Measurements from ENCODE around the gene TNS3. TPM values are rescaled to one million over a fixed set of nuclear protein-coding genes. Genes with fewer than 3 reads are reported as not detected.
A peak's percentile ranks its signal among the peaks of the same experiment; 100 is the strongest.

The TNS3 gene
- total and polyA plus RNA-seq, 9 of the 15 experiments (the other 6 are each of a cell fraction or from before 2014, with no cell fraction given): 0.20 TPM; not detected in 8

DNA sequence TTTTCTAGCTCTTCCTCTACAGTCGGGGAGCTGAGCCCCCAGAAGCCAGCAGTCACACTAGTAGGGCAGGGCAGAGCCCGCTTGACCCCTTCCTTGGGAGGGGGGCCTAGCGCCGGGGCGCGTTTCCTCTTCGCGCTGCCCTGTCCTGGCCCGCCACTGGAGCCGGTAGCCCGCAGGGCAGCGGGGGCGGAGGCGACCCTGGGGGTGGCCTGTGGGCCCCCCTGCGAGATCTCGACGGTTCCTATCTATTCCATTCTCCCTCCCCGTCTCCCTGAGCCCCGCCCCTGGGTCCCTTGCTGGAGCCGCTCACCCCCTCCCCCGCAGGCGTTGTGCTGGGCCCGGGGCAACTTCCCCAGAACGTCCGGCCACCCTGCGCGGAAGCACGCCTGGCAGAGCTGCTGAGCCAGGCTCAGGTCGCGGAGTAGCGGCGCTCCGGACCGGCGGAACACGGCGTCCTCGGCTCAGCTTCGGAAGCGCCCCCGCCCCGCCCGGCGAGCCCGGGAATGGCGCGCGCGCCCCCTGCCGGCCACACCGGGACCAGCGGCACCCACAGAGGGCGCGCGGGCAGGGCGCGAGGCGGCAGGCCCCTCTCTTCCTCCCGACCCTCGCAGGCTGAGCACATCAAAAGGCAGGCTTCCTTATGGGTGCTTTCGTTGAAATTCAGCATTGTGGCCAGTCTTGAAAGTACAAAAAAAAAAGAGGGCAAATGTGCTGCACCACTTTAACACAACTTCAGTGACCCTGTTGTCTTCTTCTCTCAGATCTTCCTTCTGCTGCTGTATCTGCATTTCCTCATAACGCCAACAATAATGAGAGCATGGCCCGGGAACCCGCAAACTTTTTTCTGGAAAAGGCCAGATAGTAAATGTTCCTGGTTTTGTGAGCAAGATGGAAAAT, 327.6 kb downstream of the TNS3 start (continued):
- TF ChIP-seq, protein P1, sequence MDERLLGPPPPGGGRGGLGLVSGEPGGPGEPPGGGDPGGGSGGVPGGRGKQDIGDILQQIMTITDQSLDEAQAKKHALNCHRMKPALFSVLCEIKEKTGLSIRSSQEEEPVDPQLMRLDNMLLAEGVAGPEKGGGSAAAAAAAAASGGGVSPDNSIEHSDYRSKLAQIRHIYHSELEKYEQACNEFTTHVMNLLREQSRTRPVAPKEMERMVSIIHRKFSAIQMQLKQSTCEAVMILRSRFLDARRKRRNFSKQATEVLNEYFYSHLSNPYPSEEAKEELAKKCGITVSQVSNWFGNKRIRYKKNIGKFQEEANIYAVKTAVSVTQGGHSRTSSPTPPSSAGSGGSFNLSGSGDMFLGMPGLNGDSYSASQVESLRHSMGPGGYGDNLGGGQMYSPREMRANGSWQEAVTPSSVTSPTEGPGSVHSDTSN (CRISPR knock-in tag; IDR thresholded peaks at IDR 0.05; ENCODE audit: low read depth): no peak
- TF ChIP-seq, protein P1 (tag; conservative IDR thresholded peaks at IDR 0.05; ENCODE audit: low read depth): no peak
- no peak for TF ChIP-seq HDAC6 (IDR thresholded peaks at IDR 0.05; ENCODE audit: low read depth, low read length)
- TF ChIP-seq, protein P2, sequence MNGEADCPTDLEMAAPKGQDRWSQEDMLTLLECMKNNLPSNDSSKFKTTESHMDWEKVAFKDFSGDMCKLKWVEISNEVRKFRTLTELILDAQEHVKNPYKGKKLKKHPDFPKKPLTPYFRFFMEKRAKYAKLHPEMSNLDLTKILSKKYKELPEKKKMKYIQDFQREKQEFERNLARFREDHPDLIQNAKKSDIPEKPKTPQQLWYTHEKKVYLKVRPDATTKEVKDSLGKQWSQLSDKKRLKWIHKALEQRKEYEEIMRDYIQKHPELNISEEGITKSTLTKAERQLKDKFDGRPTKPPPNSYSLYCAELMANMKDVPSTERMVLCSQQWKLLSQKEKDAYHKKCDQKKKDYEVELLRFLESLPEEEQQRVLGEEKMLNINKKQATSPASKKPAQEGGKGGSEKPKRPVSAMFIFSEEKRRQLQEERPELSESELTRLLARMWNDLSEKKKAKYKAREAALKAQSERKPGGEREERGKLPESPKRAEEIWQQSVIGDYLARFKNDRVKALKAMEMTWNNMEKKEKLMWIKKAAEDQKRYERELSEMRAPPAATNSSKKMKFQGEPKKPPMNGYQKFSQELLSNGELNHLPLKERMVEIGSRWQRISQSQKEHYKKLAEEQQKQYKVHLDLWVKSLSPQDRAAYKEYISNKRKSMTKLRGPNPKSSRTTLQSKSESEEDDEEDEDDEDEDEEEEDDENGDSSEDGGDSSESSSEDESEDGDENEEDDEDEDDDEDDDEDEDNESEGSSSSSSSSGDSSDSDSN (IDR thresholded peaks at IDR 0.05; ENCODE audit: borderline replicate concordance in 1 of 2, low read depth in 2 of 2, low read length in 2 of 2): 0 out of 4 replicates have a peak, but pooled peaks have one; percentile 25 to 43
- TF ChIP-seq SMAD2 (IDR thresholded peaks at IDR 0.05; ENCODE audit: low read depth, low read length): no peak
- TF ChIP-seq CREB1 (IDR thresholded peaks at IDR 0.05): no peak
- no peak for TF ChIP-seq CREB1 (CRISPR knock-in tag; IDR thresholded peaks at IDR 0.05)
- no peak for TF ChIP-seq KAT7 (CRISPR knock-in tag; IDR thresholded peaks at IDR 0.05; ENCODE audit: borderline replicate concordance)
- TF ChIP-seq TEAD4 (IDR thresholded peaks at IDR 0.05; ENCODE audit: low read length): no peak
- no peak for TF ChIP-seq TEAD4 (CRISPR knock-in tag; IDR thresholded peaks at IDR 0.05; ENCODE audit: borderline replicate concordance)
- TF ChIP-seq FOS (IDR thresholded peaks at IDR 0.05; ENCODE audit: extremely low read depth, insufficient read length): no peak
- TF ChIP-seq, protein P3, sequence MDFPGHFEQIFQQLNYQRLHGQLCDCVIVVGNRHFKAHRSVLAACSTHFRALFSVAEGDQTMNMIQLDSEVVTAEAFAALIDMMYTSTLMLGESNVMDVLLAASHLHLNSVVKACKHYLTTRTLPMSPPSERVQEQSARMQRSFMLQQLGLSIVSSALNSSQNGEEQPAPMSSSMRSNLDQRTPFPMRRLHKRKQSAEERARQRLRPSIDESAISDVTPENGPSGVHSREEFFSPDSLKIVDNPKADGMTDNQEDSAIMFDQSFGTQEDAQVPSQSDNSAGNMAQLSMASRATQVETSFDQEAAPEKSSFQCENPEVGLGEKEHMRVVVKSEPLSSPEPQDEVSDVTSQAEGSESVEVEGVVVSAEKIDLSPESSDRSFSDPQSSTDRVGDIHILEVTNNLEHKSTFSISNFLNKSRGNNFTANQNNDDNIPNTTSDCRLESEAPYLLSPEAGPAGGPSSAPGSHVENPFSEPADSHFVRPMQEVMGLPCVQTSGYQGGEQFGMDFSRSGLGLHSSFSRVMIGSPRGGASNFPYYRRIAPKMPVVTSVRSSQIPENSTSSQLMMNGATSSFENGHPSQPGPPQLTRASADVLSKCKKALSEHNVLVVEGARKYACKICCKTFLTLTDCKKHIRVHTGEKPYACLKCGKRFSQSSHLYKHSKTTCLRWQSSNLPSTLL (IDR thresholded peaks at IDR 0.05): no peak
- no peak for TF ChIP-seq SNRNP70 (optimal IDR thresholded peaks at IDR 0.05; ENCODE audit: low read depth, low read length)
- TF ChIP-seq CBX8 (IDR thresholded peaks at IDR 0.05; ENCODE audit: borderline replicate concordance, extremely low read depth, low read depth, low read length, poor library complexity, severe bottlenecking): no peak
- TF ChIP-seq ZNF282 (CRISPR knock-in tag; IDR thresholded peaks at IDR 0.05): no peak
